Activated CD4-positive, alpha-beta T cell treated with anti-CD3 and anti-CD28 coated beads, Interleukin-10, Interleukin-2, amounts not matched to agents 100 ng/mL and 50 ng/mL, durations not matched to agents 16 hours and 8 hours (primary cell): ENCODE measurements around the gene SCN8A.
"Not testable (repeated sequence)": the region's sequence is repeated elsewhere in the genome, so short reads cannot be mapped to it uniquely, and the experiment has no call there.

Source experiments
- DNase-seq: peaks from one replicate; pipeline ENCODE4 v3.0.0-alpha.2; 2020

Gene SCN8A

DNA sequence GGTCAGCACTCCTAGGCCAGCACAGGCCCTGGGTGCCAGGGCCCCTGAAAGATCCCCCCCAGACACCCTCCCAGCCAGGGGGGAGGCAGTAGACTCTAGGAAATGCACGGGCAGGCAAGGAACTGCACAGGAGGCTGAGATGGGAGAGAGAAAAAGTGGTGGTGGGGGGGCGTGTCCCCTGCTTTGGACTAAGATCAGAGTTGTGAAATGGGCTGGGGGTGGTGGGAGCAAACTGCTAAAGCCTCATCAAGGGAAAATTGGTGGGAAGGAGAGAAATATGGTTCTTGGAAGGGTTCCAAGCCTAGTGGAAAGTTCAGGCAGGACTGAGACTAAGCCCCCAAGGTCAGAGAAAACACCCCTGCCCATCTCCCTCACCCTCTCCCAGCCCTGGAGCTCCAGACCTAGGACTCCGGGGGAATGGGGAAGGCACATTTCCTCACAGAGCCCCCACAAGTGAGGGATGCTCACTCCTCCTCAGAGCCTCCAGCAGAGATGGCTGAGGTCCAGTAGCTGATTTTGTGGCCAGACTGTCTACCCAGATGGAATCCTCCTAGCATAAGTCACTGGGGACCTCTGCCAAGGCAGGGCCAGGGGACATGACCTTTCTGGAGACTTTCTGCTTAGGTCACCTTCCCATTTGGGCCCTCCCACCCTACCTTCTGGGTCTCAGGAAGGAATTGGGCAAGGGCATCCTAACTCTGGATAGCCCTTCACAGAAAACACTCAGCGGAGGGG lies 227.7 kb downstream of the SCN8A start:
- DNase-seq = no peak

DNA sequence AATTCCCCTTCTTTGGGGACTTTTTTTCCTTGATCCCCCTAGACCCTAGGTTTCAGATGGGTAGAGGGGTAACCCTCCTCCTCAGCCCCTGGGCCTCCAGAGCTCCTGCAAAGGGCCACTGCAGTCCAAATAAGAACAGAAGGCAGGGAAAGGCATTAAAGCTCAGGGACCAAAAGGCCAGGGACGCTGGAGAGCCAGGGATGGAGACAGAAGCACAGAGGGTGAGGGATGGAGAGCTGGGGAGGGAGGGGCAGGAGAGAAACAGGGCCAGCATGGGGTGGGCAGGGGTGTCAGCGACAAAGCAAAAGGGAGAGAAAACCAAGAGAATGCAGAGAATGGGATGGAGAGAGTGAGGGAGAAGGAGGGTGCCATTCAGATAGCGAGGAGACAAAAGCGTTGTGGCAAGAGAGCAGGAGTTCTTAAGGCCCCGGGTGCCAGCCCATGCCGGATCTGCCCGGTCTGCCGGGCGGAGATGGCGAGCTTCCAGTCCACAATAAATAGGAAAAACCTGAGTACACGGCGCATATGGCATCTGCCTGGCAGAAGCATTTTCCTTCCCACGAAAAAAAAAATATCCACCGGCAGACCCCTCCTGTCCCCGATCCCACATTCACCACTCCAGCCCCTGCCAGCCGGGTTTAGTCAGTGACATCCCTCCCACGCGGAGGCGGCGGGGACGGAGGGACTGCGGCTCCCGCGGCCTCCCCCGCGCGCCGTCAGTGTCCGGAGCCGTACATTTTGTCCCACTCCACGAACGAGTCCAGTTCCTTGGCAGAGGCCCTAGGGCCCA lies 228.9 kb downstream of the SCN8A start:
- no peak for DNase-seq

DNA sequence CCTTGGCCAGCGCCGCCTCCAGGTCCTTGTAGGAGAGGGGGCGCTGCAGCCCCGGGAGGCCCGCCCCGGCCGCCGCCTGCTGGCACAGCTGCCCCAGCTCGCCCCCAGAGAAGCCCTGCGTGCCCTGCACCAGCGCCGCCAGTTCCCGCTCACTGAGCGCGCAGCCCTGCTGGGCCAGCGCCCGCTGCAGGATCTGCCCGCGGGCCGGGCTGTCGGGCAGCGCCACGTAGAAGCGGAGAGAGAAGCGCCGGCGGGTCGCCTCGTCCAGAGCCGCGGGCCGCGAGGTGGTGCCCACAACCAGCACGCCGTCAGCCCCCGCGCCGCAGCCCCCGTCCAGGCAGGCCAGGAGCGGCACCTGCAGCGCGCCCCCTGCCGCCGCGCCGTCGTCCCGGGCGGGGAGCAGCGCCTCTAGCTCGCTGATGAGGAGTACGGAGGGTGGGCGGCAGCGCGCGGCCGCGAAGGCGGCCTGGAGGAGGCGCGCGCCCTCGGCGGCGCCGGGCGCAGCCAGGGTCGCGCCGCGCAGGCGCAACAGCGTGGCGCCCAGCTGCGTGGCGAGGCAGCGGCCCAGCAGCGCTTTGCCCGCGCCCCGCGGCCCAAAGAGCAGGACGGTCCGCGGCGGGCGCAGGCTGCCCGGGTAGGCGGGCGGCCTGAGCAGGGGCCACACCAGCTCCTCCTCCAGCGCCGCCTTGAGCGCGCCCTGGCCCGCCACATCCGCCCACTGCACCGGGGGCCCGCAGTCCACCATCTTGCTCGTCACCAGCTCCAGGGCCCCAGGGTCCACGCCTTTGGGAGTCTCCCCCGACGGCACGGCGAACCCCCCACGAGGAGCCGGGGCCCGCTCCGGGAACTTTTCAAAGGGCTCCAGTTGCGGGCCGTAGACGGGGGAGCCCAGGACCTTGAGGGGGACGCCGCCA lies 229.8 kb downstream of the SCN8A start:
- DNase-seq = peak; percentile 81

GRCh38 chr12:51821440-51822260 lies 230.6 kb downstream of the SCN8A start:
- DNase-seq = peak; percentile 18

DNA sequence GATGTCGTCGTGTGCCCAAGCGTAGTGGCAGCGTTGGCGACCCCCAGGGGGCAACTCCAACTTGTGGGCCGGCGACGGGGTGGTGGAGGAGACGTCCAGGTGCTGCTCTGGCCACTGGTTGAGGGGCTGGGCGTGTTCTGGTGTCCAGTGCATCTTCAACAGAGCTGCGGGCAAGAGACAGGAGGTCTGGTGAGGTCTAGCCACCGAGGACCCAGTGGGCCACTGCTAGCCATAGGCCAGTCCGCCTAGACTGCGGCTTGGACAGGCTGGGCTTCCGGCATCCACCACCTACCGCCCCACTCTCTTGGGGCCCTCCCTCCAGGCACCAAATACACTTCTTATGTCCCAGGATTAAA lies 231.2 kb downstream of the SCN8A start:
- no peak for DNase-seq

- no peak for DNase-seq
These were observed 231.9 kb downstream of the SCN8A start for GRCh38 chr12:51822956-51823355.

GRCh38 chr12:51823875-51824565 lies 233.0 kb downstream of the SCN8A start:
- peak; percentile 50 for DNase-seq

DNA sequence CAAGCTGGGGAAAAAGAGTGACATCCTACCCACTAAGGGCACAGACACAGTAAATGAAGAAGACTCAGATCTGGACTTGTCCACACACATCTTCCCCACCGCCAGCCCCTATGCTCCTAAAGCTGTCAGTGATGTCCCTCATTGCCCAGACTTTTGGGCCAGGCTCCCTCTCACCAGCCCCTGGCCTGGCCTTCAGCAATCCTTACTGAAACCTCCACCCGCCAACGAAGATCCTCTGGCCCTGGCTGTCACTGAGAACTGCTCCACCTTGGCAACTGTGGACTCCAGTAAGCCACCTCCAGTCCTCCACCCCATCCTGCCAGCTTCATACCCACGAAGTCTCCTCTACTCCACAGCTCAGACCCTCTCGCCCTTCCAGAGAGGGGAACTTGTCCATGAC lies 234.2 kb downstream of the SCN8A start:
- DNase-seq = no peak

GRCh38 chr12:51826881-51827280 lies 235.8 kb downstream of the SCN8A start:
- no peak for DNase-seq

- peak; percentile 83 for DNase-seq
These were observed 237.1 kb downstream of the SCN8A start for GRCh38 chr12:51827925-51828818.

DNA sequence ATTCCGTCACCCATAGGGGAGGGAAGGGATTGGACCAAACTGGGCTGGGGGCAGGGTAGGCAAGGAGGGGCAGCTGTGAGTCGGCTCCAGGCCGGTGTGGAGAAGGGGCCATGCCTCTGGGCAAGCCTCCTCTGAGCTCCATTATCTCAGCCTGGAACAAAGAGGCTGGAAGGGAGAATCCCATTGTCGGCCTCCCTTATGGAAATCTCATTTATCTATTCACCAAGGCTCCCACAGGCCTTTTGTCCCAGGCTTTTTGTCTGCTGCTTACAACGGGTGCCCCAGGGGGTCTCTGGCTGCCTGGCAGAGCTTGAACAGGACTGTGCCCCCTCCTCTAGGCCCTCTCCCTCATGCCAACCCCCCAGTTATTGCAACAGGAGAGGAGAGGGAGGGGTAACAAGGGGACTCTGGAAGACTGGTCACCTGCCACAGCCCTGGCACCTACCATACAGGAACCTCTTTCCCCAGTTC lies 238.0 kb downstream of the SCN8A start:
- DNase-seq = no peak

GRCh38 chr12:51829641-51830040 lies 238.6 kb downstream of the SCN8A start:
- DNase-seq = no peak

DNA sequence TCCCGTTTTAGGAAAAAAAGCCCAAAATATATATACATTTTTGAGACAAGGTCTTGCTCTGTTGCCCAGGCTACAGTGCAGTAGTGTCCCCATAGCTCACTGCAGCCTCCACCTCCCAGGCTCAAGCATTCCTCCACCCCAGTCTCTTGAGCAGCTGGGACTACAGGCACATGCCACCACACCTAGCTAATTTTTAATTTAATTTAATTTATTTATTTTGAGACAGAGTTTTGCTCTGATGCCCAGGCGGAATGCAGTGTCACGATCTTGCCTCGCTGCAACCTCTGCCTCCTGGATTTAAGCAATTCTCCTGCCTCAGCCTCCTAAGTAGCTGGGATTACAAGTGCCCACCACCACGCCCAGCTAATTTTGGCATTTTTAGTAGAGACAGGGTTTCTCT lies 240.8 kb downstream of the SCN8A start:
- DNase-seq = not testable (repeated sequence)

GRCh38 chr12:51832354-51833107 lies 241.5 kb downstream of the SCN8A start:
- DNase-seq = peak; percentile 25

GRCh38 chr12:51833448-51834227 lies 242.6 kb downstream of the SCN8A start:
- DNase-seq = no peak

- no peak for DNase-seq
These were observed 243.4 kb downstream of the SCN8A start for GRCh38 chr12:51834411-51834810.

DNA sequence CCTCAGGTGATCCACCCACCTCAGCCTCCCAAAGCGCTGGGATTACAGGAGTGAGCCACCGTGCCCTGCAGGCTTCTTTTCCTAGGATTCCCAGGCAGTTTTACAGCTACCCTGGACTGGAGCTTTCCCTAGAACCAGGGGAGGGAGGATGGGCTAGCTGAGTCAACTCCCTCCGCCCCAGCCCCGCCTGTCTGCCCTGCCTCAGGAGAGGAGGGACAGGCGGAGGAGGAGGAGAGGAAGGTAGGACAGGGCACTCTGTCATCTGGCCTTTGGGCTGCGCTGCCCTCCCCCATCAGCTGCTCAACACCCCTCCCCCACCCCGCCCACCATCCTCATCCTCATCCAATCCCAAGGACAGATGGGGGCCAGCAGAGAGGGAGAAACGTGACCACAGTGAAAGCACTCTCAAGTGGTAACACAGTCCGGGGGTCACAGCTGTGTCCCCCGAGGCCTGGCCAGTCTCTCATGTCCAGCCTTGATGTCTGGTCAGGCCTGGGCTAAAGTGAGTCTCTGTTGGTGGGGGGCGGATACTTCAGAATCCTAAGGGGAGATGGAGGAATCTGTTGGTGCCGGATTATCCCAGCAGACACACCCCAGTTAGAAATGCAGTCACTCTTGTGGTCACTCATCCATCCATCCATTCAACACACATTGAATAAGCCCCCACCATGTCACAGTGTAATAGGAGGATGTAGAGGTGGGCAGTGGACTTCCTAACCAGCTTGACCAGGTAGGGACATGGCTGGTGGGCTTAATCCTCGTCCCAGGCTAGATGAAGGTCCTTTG lies 245.2 kb downstream of the SCN8A start:
- DNase-seq = no peak

- no peak for DNase-seq
These were observed 245.8 kb downstream of the SCN8A start for GRCh38 chr12:51836827-51837173.
